ENCODE results near the gene ACVR2B. TPM values are rescaled to one million over a fixed set of nuclear protein-coding genes. Genes with fewer than 3 reads are reported as not detected.

The ACVR2B gene
- total and polyA plus RNA-seq, 2 of the 13 experiments (the other 11 are each of a cell fraction or from before 2014, with no cell fraction given): 10.0 to 12.7 TPM

- Histone ChIP-seq H3K4me2 (ENCODE audit: low read depth, low read length) (peak overlapping the region; percentile 97), H4K20me1 (ENCODE audit: insufficient read depth, low read length) (peaks cover 35% of the 10 kb centered on the region), H2AFZ (ENCODE audit: low read length) (no peak overlapping the region), H3K4me1 (ENCODE audit: insufficient read depth, low read length) (peaks cover 37% of the 10 kb centered on the region), H3K36me3 (replicated peaks in 1 of 2; ENCODE audit: control insufficient read depth in 1 of 2, insufficient read depth in 2 of 2, low read length in 2 of 2) (no peaks in the 10 kb centered on the region; a peak in 1 of 5 replicates), H3K4me3 (replicated peaks in 1 of 3; ENCODE audit: insufficient read depth in 1 of 3, low read depth in 2 of 3, low read length in 3 of 3) (peak overlapping the region; percentile 55 to 79 (median 64)), H3K9me3 (ENCODE audit: low read length) (no peaks in the 10 kb centered on the region), H3K79me2 (ENCODE audit: insufficient read depth, low read length) (peaks cover 55% of the 10 kb centered on the region), H3K9ac (ENCODE audit: insufficient read depth, low read depth, low read length) (peak overlapping the region; percentile 94), H3K27ac (ENCODE audit: extremely low read length, insufficient read depth, low read length) (peak overlapping the region; percentile 86), H3K27me3 (ENCODE audit: control insufficient read depth in 1 of 2, insufficient read depth in 2 of 2, low read length in 2 of 2) (no peaks in the 10 kb centered on the region)
- peak; percentile 81 for DNase-seq (ENCODE audit: low spot score)
- in situ Hi-C loops (cut with HindIII; ENCODE audit: extremely low pct_ligation_motif_present, low pct_unique_long_range_greater_than_20kb): loop anchor here (25.0 kb wide), 1 partner anchor 318 kb away; the partner anchor contains the start of genes ACAA1 and MYD88
- TSS peak; percentile 42 for BruUV-seq (replicated peaks)
- POLR2A ChIA-PET: interaction anchor here (0.8 to 2.0 kb wide), 4 partner anchors 16 to 321 kb away, joined by 3 to 10 read pairs (median 6); partner anchors contain the start of gene XYLB
- CTCF ChIA-PET (ENCODE audit: low intra/inter-chr PET ratio, low total read pairs): interaction anchor here (1.0 kb wide), 1 partner anchor 25 kb away, joined by 3 read pairs; no protein-coding TSS in a partner anchor
- 0% methylated on average over 4 of the region's 72 CpGs for WGBS (ENCODE audit: low lambda C conversion rate)
- ATAC-seq: peak; percentile 78
- intact Hi-C loops (cut with micrococcal nuclease; ENCODE audit: unreplicated experiment): no loop called here
- FAIRE-seq: peak; percentile 42
- TF ChIP-seq KLF16 (CRISPR knock-in tag; IDR thresholded peaks at IDR 0.05): peak in 1 of 2 experiments; percentile 67; a peak in 1 of 4 replicates
- 0 out of 2 replicates have a peak, but pooled peaks have one; percentile 69 for TF ChIP-seq EEA1 (CRISPR knock-in tag; IDR thresholded peaks at IDR 0.05; ENCODE audit: borderline replicate concordance)
- no peak for TF ChIP-seq NONO (IDR thresholded peaks at IDR 0.05)
- TF ChIP-seq NONO (CRISPR knock-in tag; conservative IDR thresholded peaks at IDR 0.05): peak; percentile 64; the same call in 1 of the 2 replicates
- no peak for TF ChIP-seq CREM (IDR thresholded peaks at IDR 0.05)
- TF ChIP-seq CREM (CRISPR knock-in tag; IDR thresholded peaks at IDR 0.05): no peak
- peak; percentile 95 for TF ChIP-seq EED (CRISPR knock-in tag; IDR thresholded peaks at IDR 0.05)
- TF ChIP-seq PPARG (CRISPR knock-in tag; conservative IDR thresholded peaks at IDR 0.05): peak; percentile 38; the same call in 1 of the 2 replicates
- TF ChIP-seq ZNF318 (CRISPR knock-in tag; IDR thresholded peaks at IDR 0.05): 0 out of 2 replicates have a peak, but pooled peaks have one; percentile 54
- TF ChIP-seq ZGPAT (CRISPR knock-in tag; IDR thresholded peaks at IDR 0.05): peak; percentile 70; the same call in 1 of the 2 replicates
- 0 out of 2 replicates have a peak, but pooled peaks have one; percentile 35 for TF ChIP-seq BCL3 (CRISPR knock-in tag; IDR thresholded peaks at IDR 0.05)
Observed at GRCh38 chr3:38454884-38455638, 1.4 kb downstream of the ACVR2B start.

Measured in HepG2 (cell line).